Fibroblast of lung (primary cell): Measurements from ENCODE around the gene WDR7. TPM values are rescaled to one million over a fixed set of nuclear protein-coding genes. Genes with fewer than 3 reads are reported as not detected.

Experiments used
- DNase-seq, 2 donors: peaks; one replicate each; pipeline versions ENCODE4 v3.0.0 to v3.0.0-alpha.2; 2010; ENCODE audit warnings: low read depth in 2 of 2
- H2AFZ ChIP-seq: 2 replicates; pipeline ENCODE4 v1.5.1; 2012; ENCODE audit warnings: low read length, control low read depth, inconsistent platforms
- H3K27ac ChIP-seq: 2 replicates; pipeline ENCODE4 v1.5.1; 2011; ENCODE audit warnings: low read length, control low read depth; ENCODE audit not compliant: insufficient read depth
- H3K27me3 ChIP-seq: 2 replicates; pipeline ENCODE4 v1.5.1; 2011; ENCODE audit warnings: mild to moderate bottlenecking, low read length; ENCODE audit not compliant: control insufficient read depth, insufficient read depth
- H3K36me3 ChIP-seq: 2 replicates; pipeline ENCODE4 v1.5.1; 2011; ENCODE audit warnings: low read length; ENCODE audit not compliant: control insufficient read depth, insufficient read depth
- H3K4me1 ChIP-seq: 2 replicates; pipeline ENCODE4 v1.5.1; 2011; ENCODE audit warnings: low read length; ENCODE audit not compliant: control insufficient read depth, insufficient read depth; ENCODE audit errors: extremely low read depth
- H3K4me2 ChIP-seq: 2 replicates; pipeline ENCODE4 v1.5.1; 2011; ENCODE audit warnings: low read length, control low read depth; ENCODE audit not compliant: insufficient read depth; ENCODE audit errors: extremely low read depth
- H3K4me3 ChIP-seq, 4 experiments: fragments of 200-600 bp in 1 of 4; sonication (generic) in 1 of 4; replicated peaks in 1 of 4; 2 replicates each; pipeline ENCODE4 v1.5.1; 2011 to 2016; ENCODE audit warnings: low read length in 4 of 4, low read depth in 3 of 4, mild to moderate bottlenecking in 3 of 4, control low read depth in 2 of 4, inconsistent platforms in 1 of 4, mixed read lengths in 1 of 4; ENCODE audit not compliant: insufficient read depth in 1 of 4; ENCODE audit errors: control extremely low read depth in 1 of 4
- H3K79me2 ChIP-seq: 2 replicates; pipeline ENCODE4 v1.5.1; 2012; ENCODE audit warnings: mild to moderate bottlenecking, low read length, inconsistent platforms; ENCODE audit not compliant: control insufficient read depth, insufficient read depth
- H3K9ac ChIP-seq: 2 replicates; pipeline ENCODE4 v1.5.1; 2011; ENCODE audit warnings: mild to moderate bottlenecking, low read length, control low read depth; ENCODE audit not compliant: insufficient read depth
- H3K9me3 ChIP-seq: 2 replicates; pipeline ENCODE4 v1.5.1; 2012; ENCODE audit warnings: low read depth, low read length; ENCODE audit not compliant: control insufficient read depth, insufficient read depth
- H4K20me1 ChIP-seq: 2 replicates; pipeline ENCODE4 v1.5.1; 2011; ENCODE audit warnings: low read length; ENCODE audit not compliant: control insufficient read depth, insufficient read depth; ENCODE audit errors: extremely low read depth
- EZH2 ChIP-seq: IDR thresholded peaks from 2 replicates; pipeline ENCODE4 v1.5.1; 2012; ENCODE audit warnings: low read length, control low read depth, mild to moderate bottlenecking; ENCODE audit errors: missing control alignments
- polyA plus RNA-seq, 2 donors: library from polyadenylated mRNA; depleted of rRNA in 1 of 2; stranded (reverse) in 1 of 2; unstranded in 1 of 2; fragments of >200 nt; gene quantifications; 2 replicates each; pipeline ENCODE4 v1.2.1, GENCODE V29; 2011 to 2012; ENCODE audit warnings: missing spikeins in 1 of 2
- total RNA-seq: library from RNA; depleted of rRNA; stranded (reverse); fragments of >200 nt; gene quantifications from 2 replicates; pipeline ENCODE4 v1.2.1, GENCODE V29; 2014
- TF ChIP-seq, protein P1 (sequence below), 2 donors: IDR thresholded peaks in 1 of 2; conservative IDR thresholded peaks in 1 of 2; 1 replicate in 1 of 2; 2 replicates in 1 of 2; pipeline ENCODE4 v1.5.1; 2011 to 2012; ENCODE audit warnings: low read length in 2 of 2, control low read depth in 1 of 2, inconsistent platforms in 1 of 2, low read depth in 1 of 2, mild to moderate bottlenecking in 1 of 2

The WDR7 gene
- total and polyA plus RNA-seq, 2 donors (not counting 1 experiment from before 2014, with no cell fraction given): 7.2 to 27.2 TPM

DNA sequence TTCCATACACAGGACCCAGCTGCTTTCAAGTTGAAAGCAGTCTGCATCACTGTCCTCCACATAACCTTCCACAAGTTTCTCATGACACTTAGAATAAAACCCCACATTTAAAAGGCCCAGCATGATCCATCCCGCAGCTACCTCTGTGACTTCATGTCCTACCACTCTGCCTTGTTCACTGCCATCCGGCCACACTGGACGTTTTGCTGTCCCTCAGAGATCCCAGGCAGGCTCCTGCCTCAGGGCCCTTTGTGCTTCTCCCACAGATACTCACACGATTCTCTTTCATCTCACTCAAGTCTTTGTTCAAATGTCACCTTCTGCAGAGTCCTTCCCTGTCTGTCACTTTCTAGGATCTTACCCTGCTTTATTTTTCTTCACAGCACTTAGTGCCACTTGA is 262.8 kb downstream of the WDR7 start:
- no peaks in the 10 kb centered on the region for H4K20me1 ChIP-seq

DNA sequence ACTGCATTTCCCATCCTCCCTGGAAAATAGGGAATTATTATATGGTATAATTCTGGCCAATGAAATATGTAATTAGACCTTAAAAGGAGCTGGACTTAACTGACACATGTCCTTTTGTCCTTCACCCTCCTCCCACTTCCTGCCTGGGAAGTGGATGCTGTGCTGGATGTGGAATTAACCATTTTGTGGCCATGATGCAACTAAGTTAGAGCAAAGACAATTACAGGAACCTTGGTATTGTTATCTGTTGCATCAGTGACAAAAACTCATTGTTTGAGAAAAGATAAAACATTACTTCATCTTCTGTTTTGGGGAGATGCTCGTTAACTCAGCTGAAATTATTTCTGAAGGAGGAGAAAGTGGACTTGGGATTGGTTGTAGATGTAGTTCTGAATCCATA is 268.0 kb downstream of the WDR7 start:
- Histone ChIP-seq H3K9ac (no peak overlapping the region), H2AFZ (no peak overlapping the region), H3K27me3 (no peaks in the 10 kb centered on the region), H3K4me1 (no peaks in the 10 kb centered on the region), H3K36me3 (no peaks in the 10 kb centered on the region), H4K20me1 (no peaks in the 10 kb centered on the region), H3K4me3 (no peak overlapping the region), H3K4me2 (no peak overlapping the region), H3K9me3 (no peaks in the 10 kb centered on the region), H3K79me2 (no peaks in the 10 kb centered on the region), H3K27ac (no peak overlapping the region)
- TF ChIP-seq EZH2: no peak
- TF ChIP-seq, protein P1, sequence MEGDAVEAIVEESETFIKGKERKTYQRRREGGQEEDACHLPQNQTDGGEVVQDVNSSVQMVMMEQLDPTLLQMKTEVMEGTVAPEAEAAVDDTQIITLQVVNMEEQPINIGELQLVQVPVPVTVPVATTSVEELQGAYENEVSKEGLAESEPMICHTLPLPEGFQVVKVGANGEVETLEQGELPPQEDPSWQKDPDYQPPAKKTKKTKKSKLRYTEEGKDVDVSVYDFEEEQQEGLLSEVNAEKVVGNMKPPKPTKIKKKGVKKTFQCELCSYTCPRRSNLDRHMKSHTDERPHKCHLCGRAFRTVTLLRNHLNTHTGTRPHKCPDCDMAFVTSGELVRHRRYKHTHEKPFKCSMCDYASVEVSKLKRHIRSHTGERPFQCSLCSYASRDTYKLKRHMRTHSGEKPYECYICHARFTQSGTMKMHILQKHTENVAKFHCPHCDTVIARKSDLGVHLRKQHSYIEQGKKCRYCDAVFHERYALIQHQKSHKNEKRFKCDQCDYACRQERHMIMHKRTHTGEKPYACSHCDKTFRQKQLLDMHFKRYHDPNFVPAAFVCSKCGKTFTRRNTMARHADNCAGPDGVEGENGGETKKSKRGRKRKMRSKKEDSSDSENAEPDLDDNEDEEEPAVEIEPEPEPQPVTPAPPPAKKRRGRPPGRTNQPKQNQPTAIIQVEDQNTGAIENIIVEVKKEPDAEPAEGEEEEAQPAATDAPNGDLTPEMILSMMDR (conservative IDR thresholded peaks at IDR 0.05 in 1 of 2, IDR thresholded peaks at IDR 0.05 in 1 of 2; ENCODE audit: low read depth in 1 of 2, low read length in 2 of 2): no peak
- DNase-seq: no peak

More for the DNA sequence above, 262.8 kb downstream of the WDR7 start:
- Histone ChIP-seq H3K27me3 (no peaks in the 10 kb centered on the region), H3K9me3 (no peaks in the 10 kb centered on the region), H3K36me3 (no peaks in the 10 kb centered on the region), H3K27ac (no peak overlapping the region), H2AFZ (no peak overlapping the region), H3K4me3 (no peak overlapping the region), H3K4me1 (no peaks in the 10 kb centered on the region), H3K79me2 (no peaks in the 10 kb centered on the region), H3K4me2 (no peak overlapping the region), H3K9ac (no peak overlapping the region)
- no peak for TF ChIP-seq EZH2
- TF ChIP-seq, protein P1 (conservative IDR thresholded peaks at IDR 0.05 in 1 of 2, IDR thresholded peaks at IDR 0.05 in 1 of 2; ENCODE audit: low read depth in 1 of 2, low read length in 2 of 2): no peak
- no peak for DNase-seq

- Histone ChIP-seq H3K36me3 (no peaks in the 10 kb centered on the region), H3K27ac (no peak overlapping the region), H3K27me3 (no peaks in the 10 kb centered on the region), H3K4me3 (no peak overlapping the region), H3K9ac (no peak overlapping the region), H3K4me1 (no peaks in the 10 kb centered on the region), H4K20me1 (no peaks in the 10 kb centered on the region), H3K4me2 (no peak overlapping the region), H2AFZ (no peak overlapping the region), H3K9me3 (no peaks in the 10 kb centered on the region), H3K79me2 (no peaks in the 10 kb centered on the region)
- DNase-seq: peak; percentile 10 to 48
- TF ChIP-seq, protein P1 (conservative IDR thresholded peaks at IDR 0.05 in 1 of 2, IDR thresholded peaks at IDR 0.05 in 1 of 2; ENCODE audit: low read depth in 1 of 2, low read length in 2 of 2): no peak
- TF ChIP-seq EZH2: no peak
Measured at GRCh38 chr18:56921896-56922480, 270.8 kb downstream of the WDR7 start.
